GM12878 (cell line): ENCODE measurements around the gene RCHY1. TPM values are rescaled to one million over a fixed set of nuclear protein-coding genes. Genes with fewer than 3 reads are reported as not detected.

Source experiments
- ASH2L ChIP-seq: fragments of 300-600, 200-600 bp; sonication (generic); IDR thresholded peaks from 2 replicates; pipeline ENCODE4 v1.6.1; 2017; ENCODE audit warnings: low read depth, mild to moderate bottlenecking, borderline replicate concordance
- BCLAF1 ChIP-seq: fragments of 450-650 bp; IDR thresholded peaks from 2 replicates; pipeline ENCODE4 v1.6.1; 2017; ENCODE audit warnings: antibody characterized with exemption, mild to moderate bottlenecking, moderate library complexity
- E4F1 ChIP-seq: fragments of 450-650 bp; IDR thresholded peaks from 2 replicates; pipeline ENCODE4 v1.6.1; 2018; ENCODE audit warnings: borderline replicate concordance, mild to moderate bottlenecking; ENCODE audit not compliant: partially characterized antibody
- GATAD2B ChIP-seq: fragments of 450-650 bp; conservative IDR thresholded peaks from 2 replicates; pipeline ENCODE4 v1.6.1; 2017; ENCODE audit warnings: low read depth, mild to moderate bottlenecking, moderate library complexity
- HDAC2 ChIP-seq: fragments of 200-600 bp; sonication (generic); IDR thresholded peaks from 2 replicates; pipeline ENCODE4 v1.6.1; 2017
- IKZF1 ChIP-seq: fragments of 450-650 bp; conservative IDR thresholded peaks from 2 replicates; pipeline ENCODE4 v1.6.1; 2017; ENCODE audit warnings: antibody characterized with exemption, mild to moderate bottlenecking
- JUNB ChIP-seq: IDR thresholded peaks from 2 replicates; pipeline ENCODE4 v1.6.1; 2016; ENCODE audit warnings: antibody characterized with exemption, mild to moderate bottlenecking
- MTA3 ChIP-seq: IDR thresholded peaks from 2 replicates; pipeline ENCODE4 v1.6.1; 2012; ENCODE audit warnings: low read length, inconsistent platforms, borderline replicate concordance
- NKRF ChIP-seq: fragments of 450-650 bp; conservative IDR thresholded peaks from 2 replicates; pipeline ENCODE4 v1.6.1; 2017; ENCODE audit warnings: mild to moderate bottlenecking, moderate library complexity
- PML ChIP-seq: IDR thresholded peaks from 2 replicates; pipeline ENCODE4 v1.6.1; 2012; ENCODE audit warnings: low read length, inconsistent platforms
- POLR2AphosphoS2 ChIP-seq: IDR thresholded peaks from 2 replicates; pipeline ENCODE4 v1.6.1; 2011; ENCODE audit warnings: low read depth, mild to moderate bottlenecking, low read length, improper control_type of control experiment, moderate library complexity
- RB1 ChIP-seq: fragments of 450-650 bp; formaldehyde crosslinking; IDR thresholded peaks from 2 replicates; pipeline ENCODE4 v1.6.1; 2017; ENCODE audit warnings: mild to moderate bottlenecking, borderline replicate concordance
- RELB ChIP-seq: fragments of 450-650 bp; IDR thresholded peaks from 2 replicates; pipeline ENCODE4 v1.6.1; 2017; ENCODE audit warnings: low read depth, mild to moderate bottlenecking, moderate library complexity
- SKIL ChIP-seq: fragments of 450-650 bp; IDR thresholded peaks from 2 replicates; pipeline ENCODE4 v1.6.1; 2017; ENCODE audit warnings: mild to moderate bottlenecking, low read depth, inconsistent platforms; ENCODE audit not compliant: poor library complexity, severe bottlenecking
- SMAD5 ChIP-seq: IDR thresholded peaks from 2 replicates; pipeline ENCODE4 v1.6.1; 2016; ENCODE audit warnings: antibody characterized with exemption, low read depth
- SREBF2 ChIP-seq: IDR thresholded peaks from 2 replicates; pipeline ENCODE4 v1.6.1; 2012; ENCODE audit warnings: mild to moderate bottlenecking, low read length
- ZZZ3 ChIP-seq: IDR thresholded peaks from 2 replicates; pipeline ENCODE4 v1.6.1; 2011; ENCODE audit warnings: low read depth; ENCODE audit not compliant: control insufficient read depth, insufficient read length
- polyA plus RNA-seq, 11 experiments: library from polyadenylated mRNA; depleted of rRNA in 4 of 11; unstranded in 6 of 11; stranded (reverse) in 5 of 11; fragments of >200 nt; fragmentation: Nextera tagmentation in 4 of 11; fragmentation: Illumina TruSeq in 1 of 11; extraction: Ambion mirVana in 4 of 11; extraction: Trizol in 1 of 11; gene quantifications; 1 replicate in 1 of 11; 2 replicates in 10 of 11; pipeline versions ENCODE4 v1.2.1 to v1.2.3, GENCODE V29; 2011 to 2016; ENCODE audit warnings: inconsistent platforms in 2 of 11, missing spikeins in 2 of 11, low read depth in 1 of 11
- total RNA-seq, 4 experiments: library from RNA; depleted of rRNA in 3 of 4; stranded (reverse); fragments of >200 nt in 3 of 4; fragmentation: Illumina TruSeq in 1 of 4; extraction: Trizol in 1 of 4; gene quantifications; 2 replicates each; pipeline versions ENCODE4 v1.2.1 to v1.2.3, GENCODE V29; 2013 to 2021

Gene RCHY1
- total and polyA plus RNA-seq, 10 of the 15 experiments (the other 5 are each of a cell fraction or from before 2014, with no cell fraction given) = 12.0 to 50.6 (median 26.4) TPM

- TF ChIP-seq SMAD5 (no peak), SKIL (no peak), JUNB (no peak), E4F1 (no peak), IKZF1 (no peak), RB1 (no peak), SREBF2 (no peak), NKRF (no peak), GATAD2B (no peak), RELB (no peak), ASH2L (no peak), HDAC2 (no peak), POLR2AphosphoS2 (no peak), ZZZ3 (no peak), MTA3 (no peak), BCLAF1 (no peak), PML (no peak)
These were observed 8.6 kb downstream of the RCHY1 start (continued) for GRCh38 chr4:75505630-75506029.
